Measurements from ENCODE around the gene CCAR1. TPM values are rescaled to one million over a fixed set of nuclear protein-coding genes. Genes with fewer than 3 reads are reported as not detected.
"Not testable (repeated sequence)": the region's sequence is repeated elsewhere in the genome, so short reads cannot be mapped to it uniquely, and the experiment has no call there.

CCAR1 gene
- total RNA-seq, 2 donors from 2014 or later, result 97.5 to 110 TPM

- Mint-ChIP-seq H3K27ac (no peak overlapping the region), H3K36me3 (no peaks in the 10 kb centered on the region), H3K9me3 (no peaks in the 10 kb centered on the region)
- ATAC-seq (no peak), DNase-seq (ENCODE audit: low spot score in 2 of 2) (no peak)
Observed at GRCh38 chr10:68811314-68812009, 90.4 kb downstream of the CCAR1 start.

GRCh38 chr10:68812420-68812819 is 91.4 kb downstream of the CCAR1 start:
- DNase-seq (ENCODE audit: low spot score in 2 of 2) (no peak), ATAC-seq (no peak)
- H3K9me3 Mint-ChIP-seq, result no peaks in the 10 kb centered on the region
- H3K27ac Mint-ChIP-seq, result no peak overlapping the region
- H3K36me3 Mint-ChIP-seq, result no peaks in the 10 kb centered on the region

- Mint-ChIP-seq H3K36me3 (no peaks in the 10 kb centered on the region), H3K27ac (peak overlapping the region in 1 of 2 donors; percentile 36), H3K9me3 (no peaks in the 10 kb centered on the region)
- no peak for ATAC-seq
- no peak for DNase-seq (ENCODE audit: low spot score in 2 of 2)
Observed at GRCh38 chr10:68813559-68813958, 92.5 kb downstream of the CCAR1 start.

- DNase-seq (ENCODE audit: low spot score in 2 of 2) (no peak), ATAC-seq (no peak)
- Mint-ChIP-seq H3K9me3 (no peaks in the 10 kb centered on the region), H3K36me3 (no peaks in the 10 kb centered on the region), H3K27ac (no peak overlapping the region)
Observed at GRCh38 chr10:68816796-68817412, 95.9 kb downstream of the CCAR1 start.

GRCh38 chr10:68820359-68820758 is 99.3 kb downstream of the CCAR1 start:
- not testable (repeated sequence) for DNase-seq (ENCODE audit: low spot score in 2 of 2); H3K36me3 Mint-ChIP-seq; ATAC-seq; H3K9me3 Mint-ChIP-seq
- peak overlapping the region in 1 of 2 donors; percentile 27 for H3K27ac Mint-ChIP-seq

GRCh38 chr10:68822626-68823025 is 101.6 kb downstream of the CCAR1 start:
- DNase-seq (ENCODE audit: low spot score in 2 of 2), result peak in 1 of 2 donors; percentile 25
- not testable (repeated sequence) for ATAC-seq, H3K9me3 Mint-ChIP-seq, H3K27ac Mint-ChIP-seq, H3K36me3 Mint-ChIP-seq

- peak within 1 kb of the TSS in 1 of 2 donors; percentile 68 for H3K27ac Mint-ChIP-seq
- H3K36me3 Mint-ChIP-seq, result no peaks in the 10 kb centered on the region
- ATAC-seq (peak; percentile 84 to 86), DNase-seq (ENCODE audit: low spot score in 2 of 2) (peak; percentile 60 to 75)
- no peaks in the 10 kb centered on the region for H3K9me3 Mint-ChIP-seq
Observed at GRCh38 chr10:68826764-68827591, 105.9 kb downstream of the CCAR1 start, which contains the start of gene STOX1. Gene STOX1, plus strand, starts transcription at chr10:68827531. Its CDS starts 93 bp downstream, at chr10:68827624.

- H3K27ac Mint-ChIP-seq; H3K36me3 Mint-ChIP-seq; H3K9me3 Mint-ChIP-seq; DNase-seq (ENCODE audit: low spot score in 2 of 2): not testable (repeated sequence)
- ATAC-seq, result peak; percentile 48 to 53
Observed at GRCh38 chr10:68827592-68827959, 106.5 kb downstream of the CCAR1 start.

GRCh38 chr10:68828083-68828601 is 107.1 kb downstream of the CCAR1 start:
- not testable (repeated sequence) for H3K36me3 Mint-ChIP-seq, H3K9me3 Mint-ChIP-seq, H3K27ac Mint-ChIP-seq
- peak; percentile 56 to 68 for ATAC-seq
- DNase-seq (ENCODE audit: low spot score in 2 of 2), result peak in 1 of 2 donors; percentile 7

- H3K27ac Mint-ChIP-seq, result no peak overlapping the region
- no peak for DNase-seq (ENCODE audit: low spot score in 2 of 2)
- ATAC-seq, result no peak
- H3K9me3 Mint-ChIP-seq, result no peaks in the 10 kb centered on the region
- H3K36me3 Mint-ChIP-seq, result no peaks in the 10 kb centered on the region
Observed at GRCh38 chr10:68828833-68829232, 107.8 kb downstream of the CCAR1 start.

GRCh38 chr10:68829521-68829920 is 108.5 kb downstream of the CCAR1 start:
- Mint-ChIP-seq H3K9me3 (no peaks in the 10 kb centered on the region), H3K27ac (no peak overlapping the region), H3K36me3 (no peaks in the 10 kb centered on the region)
- DNase-seq (ENCODE audit: low spot score in 2 of 2) (no peak), ATAC-seq (no peak)

GRCh38 chr10:68829952-68830351 is 108.9 kb downstream of the CCAR1 start:
- no peak overlapping the region for H3K27ac Mint-ChIP-seq
- no peaks in the 10 kb centered on the region for H3K36me3 Mint-ChIP-seq
- ATAC-seq, result no peak
- no peak for DNase-seq (ENCODE audit: low spot score in 2 of 2)
- H3K9me3 Mint-ChIP-seq, result no peaks in the 10 kb centered on the region

GRCh38 chr10:68831961-68832455 is 111.0 kb downstream of the CCAR1 start:
- no peak overlapping the region for H3K27ac Mint-ChIP-seq
- H3K9me3 Mint-ChIP-seq, result no peaks in the 10 kb centered on the region
- no peak for ATAC-seq
- no peak for DNase-seq (ENCODE audit: low spot score in 2 of 2)
- H3K36me3 Mint-ChIP-seq, result no peaks in the 10 kb centered on the region

GRCh38 chr10:68832601-68833000 is 111.6 kb downstream of the CCAR1 start:
- no peaks in the 10 kb centered on the region for H3K9me3 Mint-ChIP-seq

GRCh38 chr10:68837626-68838322 is 116.7 kb downstream of the CCAR1 start:
- Mint-ChIP-seq H3K27ac (no peak overlapping the region), H3K9me3 (no peaks in the 10 kb centered on the region), H3K36me3 (no peaks in the 10 kb centered on the region)
- ATAC-seq, result no peak
- DNase-seq (ENCODE audit: low spot score in 2 of 2), result no peak

More at GRCh38 chr10:68832601-68833000, 111.6 kb downstream of the CCAR1 start:
- Mint-ChIP-seq H3K36me3 (no peaks in the 10 kb centered on the region), H3K27ac (no peak overlapping the region)
- ATAC-seq, result no peak
- no peak for DNase-seq (ENCODE audit: low spot score in 2 of 2)

- not testable (repeated sequence) for H3K27ac Mint-ChIP-seq; H3K36me3 Mint-ChIP-seq; DNase-seq (ENCODE audit: low spot score in 2 of 2); ATAC-seq; H3K9me3 Mint-ChIP-seq
Observed at GRCh38 chr10:68840650-68841049, 119.6 kb downstream of the CCAR1 start.
